AML-193 (cell line): ENCODE data around the gene ADAT2.

Experiments used
- DNase-seq, 2 experiments: peaks; one replicate each; lab custom pipeline; 2025; lab: John Stamatoyannopoulos, UW

ADAT2 gene

GRCh38 chr6:143441680-143442545, 8.6 kb downstream of the ADAT2 start:
- DNase-seq, result no peak

- DNase-seq, result no peak
These were observed 9.5 kb downstream of the ADAT2 start for GRCh38 chr6:143441010-143441409.

- no peak for DNase-seq
These were observed 17.9 kb downstream of the ADAT2 start for GRCh38 chr6:143432588-143432987.

GRCh38 chr6:143431226-143431625, 19.3 kb downstream of the ADAT2 start:
- DNase-seq, result no peak

- no peak for DNase-seq
These were observed 20.5 kb downstream of the ADAT2 start for GRCh38 chr6:143429970-143430369.

- peak; percentile 64 to 79 for DNase-seq
These were observed 23.2 kb downstream of the ADAT2 start for GRCh38 chr6:143427109-143427817.

GRCh38 chr6:143426026-143426425, 24.5 kb downstream of the ADAT2 start:
- DNase-seq, result no peak

- no peak for DNase-seq
These were observed 31.0 kb downstream of the ADAT2 start for GRCh38 chr6:143419526-143419925.

GRCh38 chr6:143414769-143415168, 35.7 kb downstream of the ADAT2 start:
- DNase-seq, result no peak

- no peak for DNase-seq
These were observed 39.6 kb downstream of the ADAT2 start for GRCh38 chr6:143410859-143411270.

- DNase-seq, result no peak
These were observed 41.7 kb downstream of the ADAT2 start for GRCh38 chr6:143408787-143409162.

GRCh38 chr6:143408151-143408786, 42.2 kb downstream of the ADAT2 start:
- DNase-seq, result no peak

GRCh38 chr6:143406673-143407072, 43.8 kb downstream of the ADAT2 start:
- DNase-seq, result no peak

GRCh38 chr6:143405373-143406154, 44.9 kb downstream of the ADAT2 start:
- no peak for DNase-seq

GRCh38 chr6:143402721-143403336, 47.7 kb downstream of the ADAT2 start:
- DNase-seq, result no peak

GRCh38 chr6:143401636-143402370, 48.7 kb downstream of the ADAT2 start:
- DNase-seq, result no peak

- DNase-seq, result no peak
These were observed 49.4 kb downstream of the ADAT2 start for GRCh38 chr6:143401068-143401446.

- DNase-seq, result peak; percentile 46 to 72
These were observed 50.0 kb downstream of the ADAT2 start for GRCh38 chr6:143400258-143401067.

- no peak for DNase-seq
These were observed 50.7 kb downstream of the ADAT2 start for GRCh38 chr6:143399775-143400174.

GRCh38 chr6:143399176-143399575, 51.3 kb downstream of the ADAT2 start:
- DNase-seq, result no peak
